GM18909 (cell line): Measurements from ENCODE around the gene ABCA12.
"Not testable (repeated sequence)": the region's sequence is repeated elsewhere in the genome, so short reads cannot be mapped to it uniquely, and the experiment has no call there.

Experiments
- ATAC-seq: cut with Tn5 transposase; IDR thresholded peaks from one replicate; pipeline ENCODE4 v1.9.1; 2021; ENCODE audit warnings: mild to moderate bottlenecking; ENCODE audit not compliant: unreplicated experiment, poor library complexity

The ABCA12 gene

GRCh38 chr2:215138479-215138878, at the start of gene ABCA12:
Gene ABCA12, minus strand, starts transcription at chr2:215138626. Its CDS starts 418 bp downstream, at chr2:215138208.
- ATAC-seq: no peak

- no peak for ATAC-seq
Measured at GRCh38 chr2:215188078-215188477, 49.7 kb upstream of the ABCA12 start.

- no peak for ATAC-seq
Measured at GRCh38 chr2:215186021-215186420, 47.6 kb upstream of the ABCA12 start.

GRCh38 chr2:215178121-215178520, 39.7 kb upstream of the ABCA12 start:
- ATAC-seq: no peak

GRCh38 chr2:215171796-215172195, 33.4 kb upstream of the ABCA12 start:
- no peak for ATAC-seq

GRCh38 chr2:215171151-215171550, 32.7 kb upstream of the ABCA12 start:
- ATAC-seq: peak; percentile 87

GRCh38 chr2:215166505-215166904, 28.1 kb upstream of the ABCA12 start:
- not testable (repeated sequence) for ATAC-seq

GRCh38 chr2:215163319-215163718, 24.9 kb upstream of the ABCA12 start:
- ATAC-seq: not testable (repeated sequence)

GRCh38 chr2:215161301-215161829, 22.9 kb upstream of the ABCA12 start:
- no peak for ATAC-seq

GRCh38 chr2:215160081-215160480, 21.7 kb upstream of the ABCA12 start:
- no peak for ATAC-seq

GRCh38 chr2:215156453-215156852, 18.0 kb upstream of the ABCA12 start:
- no peak for ATAC-seq

- no peak for ATAC-seq
Measured at GRCh38 chr2:215149894-215150293, 11.5 kb upstream of the ABCA12 start.

GRCh38 chr2:215149486-215149885, 11.1 kb upstream of the ABCA12 start:
- no peak for ATAC-seq

- no peak for ATAC-seq
Measured at GRCh38 chr2:215149060-215149459, 10.6 kb upstream of the ABCA12 start.

GRCh38 chr2:215145611-215146010, 7.2 kb upstream of the ABCA12 start:
- ATAC-seq: no peak

GRCh38 chr2:215144106-215144875, 5.9 kb upstream of the ABCA12 start:
- no peak for ATAC-seq

- ATAC-seq: no peak
Measured at GRCh38 chr2:215143458-215143857, 5.0 kb upstream of the ABCA12 start.

- ATAC-seq: no peak
Measured at GRCh38 chr2:215141706-215142105, 3.3 kb upstream of the ABCA12 start.

GRCh38 chr2:215140166-215140707, 1.8 kb upstream of the ABCA12 start:
- ATAC-seq: no peak

GRCh38 chr2:215137741-215138340, 585 bp downstream of the ABCA12 start:
- no peak for ATAC-seq

- no peak for ATAC-seq
Measured at GRCh38 chr2:215137329-215137686, 1.1 kb downstream of the ABCA12 start.
